Measurements from ENCODE around the gene EVI2A. TPM values are rescaled to one million over a fixed set of nuclear protein-coding genes. Genes with fewer than 3 reads are reported as not detected.
A peak's percentile ranks its signal among the peaks of the same experiment; 100 is the strongest.

Gene EVI2A
- total RNA-seq, 1 donor from 2014 or later = not detected

GRCh38 chr17:31328160-31328535, 6.7 kb upstream of the EVI2A start:
- DNase-seq (ENCODE audit: low read depth) (no peak), FAIRE-seq (no peak)
- Histone ChIP-seq H3K4me3 (ENCODE audit: low read depth, low read length) (no peak overlapping the region), H3K27me3 (ENCODE audit: control insufficient read depth, insufficient read depth, low read length) (no peaks in the 10 kb centered on the region), H3K36me3 (ENCODE audit: control insufficient read depth, insufficient read depth, low read length) (no peaks in the 10 kb centered on the region)
- no peak for TF ChIP-seq CTCF (IDR thresholded peaks at IDR 0.05; ENCODE audit: insufficient read depth, low read length, severe bottlenecking)

- H3K27me3 ChIP-seq (ENCODE audit: control insufficient read depth, insufficient read depth, low read length) = no peaks in the 10 kb centered on the region
- no peak for FAIRE-seq
- DNase-seq (ENCODE audit: low read depth) = peak; percentile 90
- no peak for TF ChIP-seq CTCF (IDR thresholded peaks at IDR 0.05; ENCODE audit: insufficient read depth, low read length, severe bottlenecking)
- H3K4me3 ChIP-seq (ENCODE audit: low read depth, low read length) = no peak overlapping the region
- H3K36me3 ChIP-seq (ENCODE audit: control insufficient read depth, insufficient read depth, low read length) = no peaks in the 10 kb centered on the region
Measured at GRCh38 chr17:31327534-31328159, 6.2 kb upstream of the EVI2A start.

GRCh38 chr17:31323551-31323950, 2.1 kb upstream of the EVI2A start:
- FAIRE-seq = no peak
- no peaks in the 10 kb centered on the region for H3K27me3 ChIP-seq (ENCODE audit: control insufficient read depth, insufficient read depth, low read length)

GRCh38 chr17:31321966-31322365, 544 bp upstream of the EVI2A start:
- Histone ChIP-seq H3K27me3 (ENCODE audit: control insufficient read depth, insufficient read depth, low read length) (no peaks in the 10 kb centered on the region), H3K4me3 (ENCODE audit: low read depth, low read length) (no peak overlapping the region), H3K36me3 (ENCODE audit: control insufficient read depth, insufficient read depth, low read length) (no peaks in the 10 kb centered on the region)
- DNase-seq (ENCODE audit: low read depth) (no peak), FAIRE-seq (no peak)
- no peak for TF ChIP-seq CTCF (IDR thresholded peaks at IDR 0.05; ENCODE audit: insufficient read depth, low read length, severe bottlenecking)

More at GRCh38 chr17:31323551-31323950, 2.1 kb upstream of the EVI2A start:
- TF ChIP-seq CTCF (IDR thresholded peaks at IDR 0.05; ENCODE audit: insufficient read depth, low read length, severe bottlenecking) = no peak
- no peak for DNase-seq (ENCODE audit: low read depth)
- Histone ChIP-seq H3K36me3 (ENCODE audit: control insufficient read depth, insufficient read depth, low read length) (no peaks in the 10 kb centered on the region), H3K4me3 (ENCODE audit: low read depth, low read length) (no peak overlapping the region)

GRCh38 chr17:31320791-31321190, 631 bp downstream of the EVI2A start:
- no peak for TF ChIP-seq CTCF (IDR thresholded peaks at IDR 0.05; ENCODE audit: insufficient read depth, low read length, severe bottlenecking)
- no peak for FAIRE-seq
- no peak for DNase-seq (ENCODE audit: low read depth)
- no peaks in the 10 kb centered on the region for H3K27me3 ChIP-seq (ENCODE audit: control insufficient read depth, insufficient read depth, low read length)
- no peak overlapping the region for H3K4me3 ChIP-seq (ENCODE audit: low read depth, low read length)
- no peaks in the 10 kb centered on the region for H3K36me3 ChIP-seq (ENCODE audit: control insufficient read depth, insufficient read depth, low read length)

GRCh38 chr17:31320241-31320640, 1.2 kb downstream of the EVI2A start:
- Histone ChIP-seq H3K4me3 (ENCODE audit: low read depth, low read length) (no peak overlapping the region), H3K36me3 (ENCODE audit: control insufficient read depth, insufficient read depth, low read length) (no peaks in the 10 kb centered on the region), H3K27me3 (ENCODE audit: control insufficient read depth, insufficient read depth, low read length) (no peaks in the 10 kb centered on the region)
- no peak for FAIRE-seq
- TF ChIP-seq CTCF (IDR thresholded peaks at IDR 0.05; ENCODE audit: insufficient read depth, low read length, severe bottlenecking) = no peak
- DNase-seq (ENCODE audit: low read depth) = no peak

Measured in bronchial epithelial cell (primary cell).